NCI-H510A (cell line): Measurements from ENCODE around the gene TMPRSS11A.

ENCODE experiments used
- DNase-seq: peaks from one replicate; lab custom pipeline; 2025; lab: John Stamatoyannopoulos, UW

Gene TMPRSS11A, protein sequence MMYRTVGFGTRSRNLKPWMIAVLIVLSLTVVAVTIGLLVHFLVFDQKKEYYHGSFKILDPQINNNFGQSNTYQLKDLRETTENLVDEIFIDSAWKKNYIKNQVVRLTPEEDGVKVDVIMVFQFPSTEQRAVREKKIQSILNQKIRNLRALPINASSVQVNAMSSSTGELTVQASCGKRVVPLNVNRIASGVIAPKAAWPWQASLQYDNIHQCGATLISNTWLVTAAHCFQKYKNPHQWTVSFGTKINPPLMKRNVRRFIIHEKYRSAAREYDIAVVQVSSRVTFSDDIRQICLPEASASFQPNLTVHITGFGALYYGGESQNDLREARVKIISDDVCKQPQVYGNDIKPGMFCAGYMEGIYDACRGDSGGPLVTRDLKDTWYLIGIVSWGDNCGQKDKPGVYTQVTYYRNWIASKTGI

DNA sequence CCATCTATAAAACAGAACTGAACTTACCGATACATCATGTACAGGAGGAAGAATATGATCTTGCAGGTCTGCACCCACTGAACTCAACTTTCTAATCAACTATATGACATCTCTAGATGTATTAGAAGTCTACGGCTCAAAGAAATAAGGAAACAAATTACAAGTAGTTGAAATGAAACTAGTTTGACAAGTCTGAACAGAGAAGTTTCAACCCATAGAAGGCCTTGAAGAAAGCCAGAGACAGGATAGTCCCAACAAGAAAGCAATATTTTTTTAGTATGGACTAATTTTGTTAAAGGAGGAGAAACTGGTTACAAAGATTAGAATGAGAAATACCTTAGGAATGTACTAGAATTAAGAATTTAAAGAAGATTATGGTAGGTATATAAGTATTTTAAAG lies at the start of gene TMPRSS11A:
Gene TMPRSS11A, minus strand, starts transcription at position 138 of the 400 bp plus-strand sequence. Its CDS starts 100 bp downstream, at position 38.
- no peak for DNase-seq

DNA sequence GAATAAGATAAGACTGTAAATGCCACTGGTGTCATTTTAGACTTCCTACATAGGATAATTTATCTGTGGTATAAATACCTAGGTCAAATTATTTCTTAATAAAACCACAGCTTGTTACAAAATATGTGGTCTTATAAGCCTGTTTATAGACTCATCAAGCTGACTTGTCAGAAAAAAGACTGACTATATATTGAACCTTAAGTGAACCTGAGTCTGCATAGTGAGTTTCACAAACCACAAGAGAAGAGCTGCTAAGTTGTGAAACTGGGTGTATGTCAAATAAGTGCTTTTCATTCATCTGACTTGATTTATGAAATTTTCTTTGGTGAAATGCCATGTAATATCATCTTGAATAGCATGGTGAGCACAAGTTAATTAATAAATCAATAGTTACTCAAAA lies 48.4 kb upstream of the TMPRSS11A start:
- DNase-seq, result no peak

DNA sequence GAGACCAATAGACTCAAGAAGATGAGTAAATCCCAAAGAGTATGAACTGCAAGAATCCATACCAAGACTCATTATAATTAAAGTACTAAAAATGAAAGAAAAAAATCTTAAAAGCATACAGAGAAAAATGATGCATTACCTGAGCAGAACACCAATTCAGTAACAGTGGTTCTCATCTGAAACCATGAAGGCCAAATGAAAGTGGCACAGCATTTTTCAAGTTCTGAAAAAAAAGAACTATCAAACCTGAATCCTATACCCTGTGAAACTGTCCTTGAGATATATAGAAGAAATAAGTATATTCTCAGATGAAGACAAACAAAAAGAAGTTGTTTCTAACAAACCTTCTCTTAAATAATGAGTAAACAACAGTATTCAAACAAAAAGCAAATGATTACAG lies 39.6 kb upstream of the TMPRSS11A start:
- DNase-seq, result no peak

DNA sequence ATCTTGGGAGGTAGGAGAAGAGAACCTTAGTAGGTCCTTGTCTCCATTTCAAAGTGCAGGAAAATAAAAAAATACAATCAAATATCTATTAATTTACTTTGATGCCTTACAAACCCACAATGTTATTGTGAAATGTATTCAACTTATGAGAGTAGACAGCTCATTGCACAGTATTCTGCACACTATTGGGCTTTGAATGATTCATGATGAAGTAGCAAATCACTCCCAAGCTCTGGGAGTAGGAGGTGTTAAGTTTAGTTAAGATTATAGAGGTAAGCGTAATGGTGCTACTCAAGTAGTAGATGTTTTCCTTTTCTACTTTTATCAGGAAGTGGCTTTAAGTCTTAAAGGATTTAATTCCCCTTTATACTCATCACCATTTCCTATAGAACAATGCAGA lies 32.8 kb upstream of the TMPRSS11A start:
- no peak for DNase-seq

DNA sequence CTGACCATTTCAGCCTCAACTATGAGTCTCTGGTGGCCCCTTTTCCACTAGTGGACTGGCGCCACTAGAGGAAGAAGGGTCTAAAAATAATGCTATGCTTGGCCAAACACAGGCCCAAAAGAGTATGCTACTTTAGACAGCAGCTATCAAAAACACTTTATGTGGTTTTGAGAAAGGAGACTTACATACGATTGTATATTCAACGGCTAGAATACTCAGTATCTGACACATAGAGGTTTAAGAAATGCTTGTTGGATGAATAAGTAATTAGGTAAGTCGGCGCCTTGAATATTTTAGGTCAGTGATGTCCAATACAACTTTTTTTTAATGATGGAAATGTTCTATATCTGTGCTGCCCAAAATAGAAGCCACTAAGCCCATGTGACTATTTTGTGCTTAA lies 25.7 kb upstream of the TMPRSS11A start:
- DNase-seq, result no peak

DNA sequence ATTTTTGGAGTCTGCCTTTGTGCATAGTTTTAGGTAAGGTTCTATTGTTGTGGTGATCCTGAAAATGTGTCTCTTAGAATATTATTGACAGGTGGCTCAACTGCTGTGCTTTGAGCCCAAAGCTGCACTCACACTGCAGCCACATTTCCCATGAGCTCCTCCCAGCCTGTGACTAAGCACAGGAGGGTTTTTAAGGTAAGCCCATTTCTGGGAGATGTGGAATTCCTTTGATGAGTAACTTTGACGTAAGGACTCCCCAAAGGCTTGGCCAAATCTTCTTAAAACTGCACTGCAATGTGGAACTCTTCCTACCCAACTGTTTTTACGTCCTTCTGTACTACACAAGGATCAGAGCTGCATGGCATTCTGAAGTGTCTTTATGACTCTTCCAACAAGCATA lies 20.0 kb upstream of the TMPRSS11A start:
- DNase-seq, result no peak

DNA sequence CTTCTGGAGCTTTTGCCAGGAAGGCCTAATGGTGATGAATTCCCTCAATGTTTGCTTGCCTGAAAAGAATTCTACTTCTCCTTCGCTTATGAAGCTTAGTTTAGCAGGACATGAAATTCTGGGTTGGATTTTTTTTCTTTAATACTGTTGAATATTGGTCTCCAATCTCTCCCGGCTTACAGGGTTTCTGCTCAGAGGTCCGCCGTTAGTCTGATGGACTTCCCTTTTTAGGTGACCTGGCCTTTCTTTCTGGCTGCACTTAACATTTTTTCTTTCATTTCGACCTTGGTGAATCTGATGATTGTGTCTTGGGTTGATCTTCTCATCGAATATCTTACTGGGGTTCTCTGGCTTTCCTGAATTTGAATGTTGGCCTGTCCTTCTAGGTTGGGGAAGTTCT lies 17.2 kb upstream of the TMPRSS11A start:
- DNase-seq, result no peak

DNA sequence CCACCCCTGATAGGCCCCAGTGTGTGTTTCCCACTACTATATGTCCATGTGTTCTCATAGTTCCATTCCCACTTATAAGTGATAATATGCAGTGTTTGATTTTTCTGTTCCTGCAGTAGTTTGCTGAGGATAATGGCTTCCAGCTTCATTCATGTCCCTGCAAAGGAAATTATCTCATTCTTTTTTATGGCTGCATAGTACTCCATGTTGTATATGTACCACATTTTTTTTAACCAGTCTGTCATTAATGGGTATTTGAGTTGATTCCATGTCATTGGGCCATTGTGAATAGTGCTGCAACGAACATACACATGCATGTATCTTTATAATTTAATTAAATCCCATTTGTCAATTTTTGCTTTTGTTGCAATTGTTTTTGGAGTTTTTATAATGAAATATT lies 10.3 kb upstream of the TMPRSS11A start:
- DNase-seq, result no peak

GRCh38 chr4:67954890-67955289 lies 8.4 kb downstream of the TMPRSS11A start:
- DNase-seq, result no peak

GRCh38 chr4:67941074-67941473 lies 22.2 kb downstream of the TMPRSS11A start:
- no peak for DNase-seq

GRCh38 chr4:67940506-67940905 lies 22.8 kb downstream of the TMPRSS11A start:
- DNase-seq, result no peak

DNA sequence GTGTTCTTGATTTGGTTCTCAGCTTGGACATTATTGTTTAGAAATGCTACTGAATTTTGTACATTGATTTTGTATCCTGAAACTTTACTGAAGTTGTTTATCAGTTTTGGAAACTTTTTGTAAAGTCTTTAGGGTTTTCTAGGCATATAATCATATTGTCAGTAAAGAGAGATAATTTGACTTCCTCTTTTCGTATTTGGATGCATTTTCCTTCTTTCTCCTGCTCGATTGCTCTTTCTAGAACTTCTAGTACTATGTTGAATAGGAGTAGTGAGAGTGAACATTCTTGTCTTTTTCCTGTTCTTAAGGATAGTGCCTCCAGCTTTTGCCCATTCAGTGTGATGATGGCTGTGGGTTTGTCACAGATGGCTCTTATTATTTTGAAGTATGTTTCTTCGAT lies 24.1 kb downstream of the TMPRSS11A start:
- no peak for DNase-seq

GRCh38 chr4:67935888-67936287 lies 27.4 kb downstream of the TMPRSS11A start:
- DNase-seq, result no peak

- peak; percentile 17 for DNase-seq
These were observed 28.7 kb downstream of the TMPRSS11A start for GRCh38 chr4:67934628-67935027.

GRCh38 chr4:67933755-67934154 lies 29.5 kb downstream of the TMPRSS11A start:
- DNase-seq, result no peak

GRCh38 chr4:67933038-67933437 lies 30.3 kb downstream of the TMPRSS11A start:
- DNase-seq, result no peak

DNA sequence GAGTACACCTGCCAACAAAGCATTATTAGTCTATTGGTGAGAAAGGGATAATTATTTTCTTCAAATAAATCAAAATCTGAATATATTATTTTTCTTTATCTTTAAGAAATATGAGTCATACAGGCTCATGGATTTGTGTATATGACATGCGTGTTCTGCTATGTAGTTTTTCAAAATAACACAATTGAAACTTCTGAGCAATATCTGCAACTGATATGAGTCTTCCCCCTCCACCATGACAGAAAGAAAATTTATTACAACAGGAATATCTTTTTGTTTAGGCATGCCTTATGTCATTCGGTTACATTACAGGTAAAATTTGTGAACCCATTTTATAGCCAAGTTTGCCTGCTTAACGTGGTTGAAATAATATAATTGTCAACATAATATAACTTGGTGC lies 32.0 kb downstream of the TMPRSS11A start:
- DNase-seq, result no peak

- no peak for DNase-seq
These were observed 33.9 kb downstream of the TMPRSS11A start for GRCh38 chr4:67929426-67929825.

DNA sequence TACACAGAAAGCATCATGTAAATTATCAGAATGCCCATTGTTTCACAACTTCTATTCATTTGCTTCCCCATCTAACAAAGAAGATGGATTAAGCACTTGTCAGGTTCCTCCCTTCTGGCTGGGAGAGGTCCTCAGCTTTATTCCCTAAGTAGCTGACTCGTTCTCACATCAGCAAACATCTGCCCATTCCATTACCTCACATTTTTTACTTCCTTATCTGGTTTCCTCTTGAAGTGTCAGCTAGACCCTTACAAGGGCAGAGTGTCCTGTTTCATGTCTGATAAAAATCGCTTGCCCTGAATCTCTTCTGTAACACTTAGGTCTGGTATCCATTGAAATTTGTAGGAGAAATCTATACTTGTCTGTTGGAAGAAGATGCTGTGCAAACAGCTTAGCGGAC lies 34.7 kb downstream of the TMPRSS11A start:
- DNase-seq, result no peak

- DNase-seq, result no peak
These were observed 36.0 kb downstream of the TMPRSS11A start for GRCh38 chr4:67927251-67927650.

GRCh38 chr4:67926485-67926884 lies 36.8 kb downstream of the TMPRSS11A start:
- no peak for DNase-seq

DNA sequence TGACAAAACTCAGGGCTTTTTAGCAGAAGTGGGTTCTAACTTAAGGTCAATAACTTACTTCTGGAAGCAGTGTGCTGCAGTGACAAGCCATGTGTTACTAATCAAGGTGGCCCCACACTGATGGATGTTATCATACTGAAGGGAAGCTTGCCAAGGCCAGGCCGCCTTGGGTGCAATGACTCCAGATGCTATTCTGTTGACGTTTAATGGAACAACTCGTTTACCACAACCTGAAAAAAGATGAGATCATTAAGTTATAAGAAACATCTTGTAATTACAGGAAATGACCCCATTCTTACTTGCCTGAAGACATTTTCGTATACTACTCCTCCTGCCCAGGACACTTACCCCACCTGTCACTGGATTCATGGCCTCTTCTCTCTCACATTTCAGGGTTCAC lies 40.6 kb downstream of the TMPRSS11A start:
- no peak for DNase-seq

GRCh38 chr4:67918428-67918827 lies 44.9 kb downstream of the TMPRSS11A start:
- no peak for DNase-seq

GRCh38 chr4:67915400-67915966 lies 47.8 kb downstream of the TMPRSS11A start:
- no peak for DNase-seq
